Measurements from ENCODE around the gene GINS3.

GINS3 gene

DNA sequence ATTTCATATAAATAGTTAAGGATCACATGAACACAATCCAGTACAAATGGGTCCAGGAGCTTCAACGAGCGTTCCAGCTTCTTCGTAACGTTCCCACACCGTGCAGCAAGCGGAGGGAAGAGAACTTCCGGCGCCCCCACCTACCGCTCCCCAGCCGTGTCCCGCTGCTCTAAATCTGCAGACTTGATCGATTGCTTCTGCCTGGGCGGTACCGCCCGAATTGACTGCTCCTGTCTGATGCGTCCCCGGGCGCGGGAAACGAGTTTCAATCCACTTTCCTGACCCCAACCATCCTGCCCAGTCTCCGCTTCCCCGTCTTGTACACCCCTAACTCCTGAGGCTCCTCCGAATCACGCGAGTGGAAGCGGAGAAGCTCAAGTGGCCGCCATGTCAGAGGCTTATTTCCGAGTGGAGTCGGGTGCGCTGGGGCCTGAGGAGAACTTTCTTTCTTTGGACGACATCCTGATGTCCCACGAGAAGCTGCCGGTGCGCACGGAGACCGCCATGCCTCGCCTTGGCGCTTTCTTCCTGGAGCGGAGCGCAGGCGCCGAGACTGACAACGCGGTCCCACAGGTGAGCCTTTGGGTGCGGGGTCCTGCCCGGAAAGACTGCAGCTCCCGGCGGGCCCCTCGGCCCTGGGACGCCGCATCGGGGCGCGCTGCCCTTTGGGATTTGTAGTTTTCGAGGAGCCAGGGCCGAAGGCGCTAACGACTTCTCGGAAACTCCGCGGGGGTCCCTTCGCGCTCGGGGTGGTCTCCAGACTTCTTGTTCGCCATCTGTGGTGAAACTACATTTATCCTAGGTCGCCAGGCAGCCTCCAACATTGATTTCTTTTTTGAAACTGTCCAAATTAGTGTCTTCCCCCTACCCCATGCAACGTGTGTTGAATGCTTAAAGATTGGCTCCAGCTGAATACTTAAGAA lies at the start of gene GINS3:
TSS of gene GINS3 (plus strand) at position 257 of the 923 bp plus-strand sequence. CDS start at position 388, 131 bp downstream.
- peak; percentile 84 for DNase-seq (ENCODE audit: low read depth)

DNA sequence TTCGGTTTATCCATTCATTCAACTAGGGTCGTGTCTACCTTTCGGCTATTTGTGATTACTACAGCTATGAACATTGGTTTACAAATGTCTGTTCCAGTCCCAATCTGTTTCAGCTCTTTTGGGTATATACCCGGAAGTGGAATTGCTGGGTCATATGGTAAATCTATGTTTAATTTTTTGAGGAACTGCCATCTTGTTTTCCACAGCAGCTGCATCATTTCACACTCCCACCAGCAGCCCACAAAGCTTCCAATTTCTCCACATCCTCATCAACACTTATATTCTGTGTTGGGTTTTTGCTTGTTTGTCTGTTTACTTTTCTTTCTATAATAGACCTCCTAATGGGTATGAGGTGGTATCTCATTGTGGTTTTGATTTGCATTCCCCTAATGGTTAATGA lies 48.7 kb upstream of the GINS3 start:
- no peak for DNase-seq (ENCODE audit: low read depth)

DNA sequence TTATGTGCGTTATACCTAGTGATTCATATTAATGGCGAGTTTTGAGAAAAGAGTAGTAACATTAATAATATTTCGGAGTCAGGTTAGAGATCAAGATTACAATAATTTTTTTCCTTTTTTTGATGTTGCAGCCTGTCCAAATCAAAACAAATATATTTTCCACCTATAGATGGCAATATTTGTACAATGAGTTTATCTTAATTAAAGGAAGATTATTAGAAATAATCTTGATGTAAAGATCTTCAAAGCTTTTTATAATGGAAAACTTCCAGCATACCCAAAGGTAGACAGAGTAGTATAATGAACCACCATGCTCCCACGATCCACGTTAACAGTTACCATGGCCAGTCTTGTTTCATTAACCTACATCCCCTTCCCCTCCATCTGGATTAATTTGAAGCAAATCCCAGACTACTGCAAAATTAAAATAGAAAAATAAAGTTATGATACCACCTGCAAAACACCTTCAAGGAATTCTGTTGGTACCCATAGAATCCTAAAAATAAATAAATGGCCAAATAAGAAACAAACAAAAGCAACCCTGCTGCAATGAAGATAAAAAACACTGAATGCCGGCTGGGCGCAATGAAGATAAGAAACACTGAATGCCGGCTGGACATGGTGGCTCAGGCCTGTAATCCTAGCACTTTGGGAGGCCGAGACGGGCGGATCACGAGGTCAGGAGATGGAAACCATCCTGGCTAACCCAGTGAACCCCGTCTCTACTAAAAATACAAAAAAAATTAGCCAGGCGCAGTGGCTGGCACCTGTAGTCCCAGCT lies 46.5 kb upstream of the GINS3 start:
- DNase-seq (ENCODE audit: low read depth) = no peak

DNA sequence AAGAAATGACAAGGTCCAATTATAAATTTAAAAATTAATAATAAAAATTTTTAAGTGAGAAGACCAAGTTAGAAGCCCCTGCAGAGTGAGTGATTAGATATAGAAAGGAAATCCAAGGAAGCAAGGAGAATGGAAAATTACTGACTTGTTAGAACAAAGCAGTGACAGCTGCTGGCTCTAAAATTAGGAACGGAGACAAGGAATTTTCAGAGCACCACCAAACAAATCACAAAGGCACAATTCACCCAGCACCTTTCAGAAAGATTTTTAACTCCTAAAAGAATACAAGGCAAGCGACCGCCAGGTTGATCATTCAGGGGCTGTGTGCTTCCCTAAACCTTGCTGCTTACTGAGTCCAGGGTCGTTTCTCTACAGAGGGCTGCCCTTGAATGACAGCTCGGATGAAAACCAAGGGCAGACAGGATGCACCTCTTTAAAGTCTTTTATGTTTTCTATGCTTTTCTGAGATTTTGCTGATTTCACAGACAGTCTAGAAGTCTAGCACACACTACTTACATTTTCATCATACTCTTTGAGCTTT lies 45.4 kb upstream of the GINS3 start:
- no peak for DNase-seq (ENCODE audit: low read depth)

DNA sequence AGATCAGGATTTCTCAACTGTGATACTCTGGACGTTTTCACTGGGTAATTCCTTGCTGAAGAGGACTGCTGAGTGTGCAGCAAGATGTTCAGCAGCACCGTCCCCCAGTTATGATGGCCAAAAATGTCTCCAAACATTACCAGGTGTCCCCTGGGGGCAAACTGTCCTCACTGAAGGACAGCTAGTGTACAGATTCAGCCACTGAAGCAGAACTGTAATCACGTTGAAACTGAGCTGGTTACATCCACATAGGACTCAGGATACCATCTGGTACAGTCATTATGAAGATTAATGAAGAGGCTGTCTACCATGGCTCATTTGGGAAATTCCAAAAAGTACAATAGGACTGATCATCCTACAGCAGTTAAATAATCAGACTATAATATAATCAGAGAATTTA lies 43.3 kb upstream of the GINS3 start:
- DNase-seq (ENCODE audit: low read depth) = no peak

DNA sequence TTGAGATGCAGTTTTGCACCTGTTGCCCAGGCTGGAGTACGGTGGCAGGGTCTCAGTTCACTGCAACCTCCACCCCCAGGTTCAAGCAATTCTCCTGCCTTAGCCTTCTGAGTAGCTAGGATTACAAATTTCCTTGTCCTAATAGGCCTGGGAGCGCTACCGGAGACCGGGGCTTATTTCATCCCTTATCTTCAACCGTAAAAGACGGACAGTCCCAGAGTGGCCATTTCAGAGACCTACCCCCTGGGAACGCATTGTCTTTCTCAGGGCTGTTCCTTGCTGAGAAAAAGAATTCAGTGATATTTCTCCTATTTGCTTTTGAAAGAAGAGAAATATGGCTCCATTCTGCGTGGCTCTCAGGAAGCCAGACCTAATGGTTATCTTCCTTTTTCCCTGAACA lies 39.6 kb upstream of the GINS3 start:
- DNase-seq (ENCODE audit: low read depth) = no peak

DNA sequence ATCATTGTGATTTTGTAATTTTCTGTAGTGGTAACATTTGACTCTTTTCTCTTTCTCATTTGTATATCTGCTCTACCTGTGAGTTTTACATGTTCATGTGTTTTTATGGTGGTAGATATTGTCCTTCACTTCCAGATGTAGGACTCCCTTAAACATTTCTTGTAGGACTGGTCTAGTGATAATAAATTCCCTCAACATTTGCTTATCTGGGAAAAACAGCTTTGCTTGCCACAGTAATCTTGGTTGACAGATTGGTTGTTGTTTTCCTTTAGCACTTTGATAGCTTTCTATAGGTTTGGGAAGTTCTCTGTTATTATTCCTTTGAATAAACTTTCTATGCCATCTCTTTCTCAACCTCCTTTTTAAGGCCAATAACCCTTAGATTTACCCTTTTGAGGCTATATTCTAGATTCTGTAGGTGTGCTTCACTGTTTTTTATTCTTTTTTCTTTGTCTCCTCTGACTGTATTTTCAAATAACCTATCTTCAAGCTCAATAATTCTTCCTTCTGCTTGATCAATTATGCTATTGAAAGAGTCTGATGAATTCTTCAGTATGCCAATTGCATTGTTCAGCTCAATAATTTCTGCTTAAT lies 32.1 kb upstream of the GINS3 start:
- no peak for DNase-seq (ENCODE audit: low read depth)

DNA sequence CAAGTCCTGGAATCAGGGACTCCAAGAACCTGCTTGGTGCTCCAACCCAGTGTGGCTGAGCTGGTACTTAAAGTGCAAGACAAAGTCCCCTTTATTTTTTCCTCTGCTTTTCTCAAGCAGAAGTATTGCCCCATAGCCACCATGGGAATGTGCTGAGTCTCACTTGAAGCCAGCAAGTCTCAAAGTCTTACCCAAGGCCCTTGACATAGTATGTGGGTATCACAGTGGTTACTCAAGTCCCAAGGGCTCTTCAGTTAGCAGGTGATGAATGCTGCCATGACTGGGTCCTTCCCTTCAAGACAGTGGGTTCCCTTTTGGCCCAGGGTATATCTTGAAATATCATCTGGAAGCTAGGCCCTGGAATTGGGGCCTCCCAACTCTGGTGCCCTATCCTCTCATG lies 30.5 kb upstream of the GINS3 start:
- DNase-seq (ENCODE audit: low read depth) = no peak

DNA sequence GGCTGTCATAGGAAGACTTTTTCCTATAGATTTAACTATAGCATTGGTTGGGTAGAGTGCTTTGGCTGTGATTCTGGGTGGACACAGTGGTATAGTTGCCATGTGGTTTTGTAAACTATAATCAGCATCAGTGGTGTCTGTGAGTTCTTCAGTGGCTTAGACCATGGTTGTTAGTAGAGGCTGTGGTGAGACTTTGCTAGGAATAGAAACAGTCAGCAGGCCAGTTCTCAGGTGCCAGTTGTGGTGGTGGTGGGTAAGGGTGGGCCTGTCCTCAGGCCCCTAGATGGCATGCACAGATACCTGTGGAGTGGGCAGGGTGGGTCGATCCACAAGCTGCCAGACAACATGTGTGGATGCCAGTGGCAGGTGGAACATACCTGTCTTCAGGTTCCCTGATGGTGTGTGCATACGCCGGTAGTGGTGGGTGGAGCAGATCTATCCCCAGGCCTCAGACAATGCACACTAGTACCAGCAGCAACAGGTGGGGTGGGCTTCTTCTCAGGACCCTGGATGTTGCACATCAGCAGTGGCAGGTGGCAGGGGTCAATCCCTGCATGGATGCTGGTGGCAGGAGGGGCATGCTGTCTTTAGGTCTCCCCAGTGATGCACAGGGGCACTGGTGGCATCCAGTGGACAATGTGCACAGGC lies 28.4 kb upstream of the GINS3 start:
- no peak for DNase-seq (ENCODE audit: low read depth)

DNA sequence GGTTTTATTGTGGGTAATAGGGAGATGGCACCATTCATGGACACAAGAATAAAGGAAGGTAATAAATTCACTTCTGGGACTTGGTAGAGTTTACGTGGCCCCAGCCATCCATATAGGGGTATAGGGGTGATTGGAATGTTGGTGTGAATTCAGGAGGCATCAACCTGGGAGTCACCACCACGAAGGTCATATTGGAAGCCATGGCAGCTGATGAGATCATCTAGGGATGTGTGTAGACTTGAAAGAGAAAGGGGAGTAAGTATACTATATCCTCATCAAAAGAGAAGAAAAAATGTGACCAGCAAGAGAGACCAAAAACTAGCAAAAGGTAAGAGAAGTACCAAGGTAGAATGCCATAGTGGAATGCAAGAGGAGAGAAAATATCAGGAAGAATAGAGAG lies 26.6 kb upstream of the GINS3 start:
- DNase-seq (ENCODE audit: low read depth) = no peak

DNA sequence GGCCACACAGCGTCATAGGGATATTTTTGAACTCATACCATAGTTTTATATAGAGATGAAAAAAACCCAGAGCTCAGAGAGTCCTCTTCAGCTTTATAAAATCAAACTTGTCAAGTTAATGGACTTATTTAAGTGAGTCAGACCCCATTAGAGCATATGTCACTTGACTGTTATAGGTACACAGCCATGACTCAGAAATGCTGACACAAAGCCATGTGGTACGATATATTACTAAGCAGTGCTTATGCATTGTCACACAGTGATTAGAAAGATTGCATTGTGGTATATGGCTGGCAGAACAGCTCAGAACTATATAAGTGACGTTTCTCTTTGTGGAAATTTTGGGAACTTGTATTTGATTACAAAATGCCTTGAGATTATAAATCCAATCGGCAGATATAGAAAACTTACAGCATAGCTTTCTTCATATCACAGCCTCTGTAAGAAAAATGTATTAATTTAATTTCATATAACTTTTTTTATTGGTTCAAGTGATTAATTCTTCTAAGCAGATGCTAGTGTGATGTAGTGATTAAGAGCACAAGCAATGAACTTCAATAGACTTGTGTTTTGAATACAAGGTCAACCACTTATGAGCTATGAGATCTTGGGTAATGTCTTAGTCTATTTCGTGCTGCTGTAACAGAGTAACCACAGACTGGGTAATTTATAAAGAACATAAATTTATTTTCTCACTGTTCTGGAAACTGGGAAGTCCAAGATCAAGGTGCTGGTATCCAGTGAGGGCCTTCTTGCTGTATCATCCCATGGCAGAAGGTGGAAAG lies 25.8 kb upstream of the GINS3 start:
- peak; percentile 18 for DNase-seq (ENCODE audit: low read depth)

DNA sequence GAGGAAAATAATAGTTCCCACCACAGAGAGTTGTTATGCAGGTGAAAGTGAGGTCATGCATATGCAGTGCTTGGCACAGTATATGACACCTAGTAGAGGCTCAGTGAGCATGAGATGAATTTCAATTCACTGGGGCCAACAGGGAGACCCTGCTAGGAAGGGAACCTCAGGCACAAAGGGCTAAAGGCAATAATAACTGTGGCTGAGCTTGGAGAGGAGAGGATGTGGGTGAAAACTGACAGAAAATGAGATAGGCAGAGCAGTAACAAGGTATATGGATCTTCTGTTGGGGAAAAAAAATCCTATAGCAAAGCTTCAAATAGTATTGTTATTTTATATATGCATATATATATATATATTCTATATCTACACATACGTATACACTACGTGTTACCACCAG lies 25.0 kb upstream of the GINS3 start:
- DNase-seq (ENCODE audit: low read depth) = no peak

DNA sequence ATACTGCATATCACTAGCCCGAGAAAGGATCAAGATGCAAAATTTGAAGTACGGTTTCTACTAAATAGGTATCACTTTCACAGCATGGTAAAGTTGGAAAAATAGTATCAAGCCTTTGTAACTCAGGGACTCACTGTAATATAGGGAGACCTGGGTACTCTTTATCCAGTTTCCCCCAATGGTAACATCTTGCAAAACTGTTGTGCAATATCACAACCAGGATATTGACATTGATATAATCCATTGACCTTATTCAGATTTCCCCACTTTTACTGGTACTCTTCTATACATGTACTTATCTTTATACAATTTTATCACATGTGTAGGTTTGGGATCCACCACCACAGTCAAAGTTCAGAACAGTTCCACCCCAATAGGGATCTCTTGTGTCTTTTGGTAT lies 20.4 kb upstream of the GINS3 start:
- no peak for DNase-seq (ENCODE audit: low read depth)

DNA sequence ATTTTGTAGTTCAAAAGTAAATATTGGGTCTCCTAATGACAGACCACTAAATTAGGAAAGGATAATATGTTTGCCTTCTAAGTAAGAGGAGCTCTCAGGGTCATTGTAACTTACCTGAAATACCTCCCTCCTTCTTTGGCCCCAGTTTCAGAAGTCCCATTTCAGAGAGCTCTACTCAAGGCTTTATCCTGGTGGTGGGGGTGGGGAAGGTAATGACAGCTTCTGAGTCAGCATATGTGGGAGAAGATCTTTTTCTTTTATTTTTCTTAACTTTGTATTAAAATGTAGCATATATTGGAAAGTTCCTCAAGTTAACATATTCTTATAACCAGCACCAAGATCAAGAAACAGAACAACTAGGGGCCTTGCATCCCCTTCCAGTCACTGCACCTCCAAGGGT lies 16.9 kb upstream of the GINS3 start:
- DNase-seq (ENCODE audit: low read depth) = no peak

DNA sequence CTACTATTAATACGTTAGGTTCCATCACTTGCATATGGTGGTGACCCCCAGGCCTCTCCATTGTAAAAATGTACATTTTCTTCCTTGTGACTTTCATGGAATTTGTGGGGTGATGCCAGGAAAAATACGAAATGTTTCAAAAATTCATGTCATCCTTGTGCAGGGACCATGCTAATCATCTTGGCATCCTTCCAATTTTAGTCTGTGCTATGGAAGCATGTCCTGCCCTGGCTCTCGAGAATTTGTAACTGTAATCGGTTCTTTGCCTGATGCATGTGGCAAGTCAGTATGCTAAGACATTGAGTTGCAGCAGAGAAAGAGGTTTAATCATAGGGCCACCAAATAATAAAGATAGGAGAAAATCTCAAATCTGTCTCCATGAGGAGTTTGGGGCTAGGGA lies 14.3 kb upstream of the GINS3 start:
- peak; percentile 38 for DNase-seq (ENCODE audit: low read depth)

DNA sequence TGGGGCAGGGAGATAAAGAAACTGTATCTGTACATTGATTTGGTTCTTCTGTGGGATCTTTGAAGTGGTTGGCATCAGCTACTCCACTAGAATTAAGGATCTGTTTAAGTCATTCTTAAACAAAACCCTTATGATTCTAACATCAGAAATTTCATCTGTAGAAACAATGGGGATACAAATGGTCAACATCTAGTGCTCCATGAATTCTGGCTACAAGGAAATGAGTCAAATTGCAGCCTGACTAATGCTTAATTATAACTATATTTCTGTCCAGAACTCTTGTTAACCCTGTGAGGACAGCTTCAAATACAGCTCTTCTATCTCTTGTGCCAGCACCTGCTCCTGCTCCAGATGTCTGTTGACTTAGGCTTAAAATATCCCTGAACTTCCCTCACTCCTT lies 13.9 kb upstream of the GINS3 start:
- DNase-seq (ENCODE audit: low read depth) = no peak

DNA sequence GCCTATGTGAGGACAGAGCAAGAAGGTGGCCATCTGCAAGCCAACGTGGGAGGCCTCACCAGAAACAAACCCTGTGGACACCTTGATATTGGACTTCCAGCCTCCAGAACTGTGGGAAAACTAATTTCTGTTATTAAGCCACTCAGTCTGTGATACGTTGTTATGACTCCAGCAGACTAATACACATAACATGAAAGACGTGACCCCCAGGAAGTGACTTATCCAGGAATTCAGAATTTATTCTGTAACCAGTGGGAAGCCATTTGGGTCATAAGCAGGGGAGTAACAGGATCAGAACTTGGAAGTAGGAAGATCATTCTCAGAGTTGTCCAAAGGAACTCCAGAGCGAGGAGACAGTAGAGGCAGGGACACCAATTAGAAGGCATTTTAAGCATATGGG lies 12.5 kb upstream of the GINS3 start:
- DNase-seq (ENCODE audit: low read depth) = no peak

DNA sequence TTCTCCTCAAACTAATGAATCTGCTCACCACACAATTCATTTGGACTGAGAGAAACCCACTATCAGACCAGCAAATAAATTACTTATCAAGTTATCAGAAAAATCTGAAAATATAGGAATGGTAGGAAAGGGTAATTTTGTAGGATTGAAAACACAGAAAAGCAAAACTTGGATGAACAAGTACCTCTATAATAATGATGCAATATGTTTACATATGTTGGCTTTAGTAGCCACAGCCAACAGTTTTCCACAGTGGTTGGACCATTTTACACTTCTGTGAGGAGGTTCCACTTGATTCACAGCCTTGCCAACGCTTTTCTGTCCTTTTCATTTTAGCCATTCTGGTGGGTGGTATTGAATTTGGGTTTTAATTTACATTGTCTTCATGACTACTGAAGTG lies 10.6 kb upstream of the GINS3 start:
- no peak for DNase-seq (ENCODE audit: low read depth)

DNA sequence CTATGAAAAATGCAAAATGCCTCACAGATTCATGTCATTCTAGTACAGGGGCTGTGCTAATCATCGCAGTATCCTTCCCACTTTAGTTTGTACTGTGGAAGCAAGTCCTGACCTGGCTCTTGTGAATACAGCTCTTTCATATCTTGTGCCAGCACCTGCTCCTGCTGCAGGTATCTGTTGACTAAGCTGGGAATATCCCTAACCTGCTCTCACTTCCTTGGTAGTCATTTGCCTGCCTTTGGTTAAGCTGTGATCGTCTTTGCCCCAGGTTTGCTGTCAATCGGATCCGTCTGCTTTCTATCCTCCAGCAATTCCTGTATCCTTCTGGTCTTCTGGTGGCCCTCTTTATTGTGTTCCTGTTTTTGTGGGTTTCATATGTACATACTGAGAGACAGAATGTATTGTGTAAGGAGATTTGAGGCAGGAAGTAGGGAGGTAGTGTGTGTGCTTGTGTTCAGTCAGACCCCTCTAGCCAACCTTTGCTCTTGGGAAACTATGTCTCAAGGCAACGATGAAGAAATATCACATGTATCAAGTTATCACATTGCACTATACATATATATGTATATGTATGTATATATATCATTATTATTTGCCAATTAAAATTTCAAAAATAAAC lies 7.7 kb upstream of the GINS3 start:
- no peak for DNase-seq (ENCODE audit: low read depth)

DNA sequence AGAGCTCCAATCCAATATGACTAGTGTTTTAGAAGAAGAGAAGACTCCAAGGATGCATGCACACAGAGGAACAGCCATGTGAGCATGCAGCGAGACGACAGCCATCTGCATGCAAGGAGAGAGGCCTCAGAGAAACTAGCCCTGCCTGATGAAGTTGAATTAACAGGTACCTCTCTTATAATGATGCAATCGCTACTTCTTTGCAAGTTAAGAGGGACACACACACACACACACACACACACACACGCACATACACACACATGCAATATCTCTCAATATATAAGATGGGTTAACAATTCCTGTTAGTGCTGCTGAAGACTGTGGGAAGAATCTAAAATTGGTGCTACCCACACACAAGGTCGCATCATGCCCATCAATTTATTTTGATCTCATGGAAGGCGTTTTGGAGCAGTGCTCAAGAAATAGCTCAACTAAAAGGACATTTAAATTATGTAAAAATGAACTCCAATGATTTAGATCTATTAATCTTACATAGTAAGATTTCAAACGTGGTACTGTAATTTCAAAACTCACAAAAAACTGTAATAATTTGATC lies 7.0 kb upstream of the GINS3 start:
- DNase-seq (ENCODE audit: low read depth) = no peak

DNA sequence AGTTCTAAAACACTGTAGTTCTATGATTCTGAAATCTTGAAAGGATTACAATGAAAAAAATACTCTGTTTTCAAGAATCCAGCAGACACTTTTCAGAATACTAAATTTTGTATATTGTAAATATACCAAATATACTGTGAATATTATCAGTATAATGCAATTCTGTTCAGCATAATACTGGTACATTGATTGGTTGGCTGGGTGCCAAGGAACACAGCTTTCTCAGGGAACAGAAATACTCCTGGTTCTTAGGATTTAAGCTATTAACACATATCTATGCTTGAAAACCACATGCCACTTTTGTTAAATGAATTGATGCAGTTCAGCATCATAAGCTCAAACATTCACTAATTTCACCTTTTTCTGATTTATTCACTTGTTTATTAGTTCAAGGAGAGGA lies 2.5 kb upstream of the GINS3 start:
- no peak for DNase-seq (ENCODE audit: low read depth)

Data from EH (cell line).